ES-I3 (cell line): ENCODE results near the gene PLXNA3.
A peak's percentile ranks its signal among the peaks of the same experiment; 100 is the strongest.
"Not testable (repeated sequence)": the region's sequence is repeated elsewhere in the genome, so short reads cannot be mapped to it uniquely, and the experiment has no call there.

Source experiments
- H3K36me3 ChIP-seq: 2 replicates; pipeline ENCODE4 v1.6.1; 2013; ENCODE audit warnings: mild to moderate bottlenecking, low read length, control low read depth, moderate library complexity; ENCODE audit not compliant: insufficient read depth
- H3K4me1 ChIP-seq: 2 replicates; pipeline ENCODE4 v1.6.1; 2013; ENCODE audit warnings: mild to moderate bottlenecking, control low read depth, low read length; ENCODE audit not compliant: insufficient read depth
- H3K9ac ChIP-seq: 2 replicates; pipeline ENCODE4 v1.6.1; 2013; ENCODE audit warnings: low read depth, mild to moderate bottlenecking, low read length, moderate library complexity
- H3K9me3 ChIP-seq: 2 replicates; pipeline ENCODE4 v1.6.1; 2013; ENCODE audit warnings: mild to moderate bottlenecking, low read length, moderate library complexity; ENCODE audit not compliant: control insufficient read depth, insufficient read depth

Gene PLXNA3

GRCh38 chrX:154485150-154486051, 27.3 kb downstream of the PLXNA3 start:
- H3K9me3 ChIP-seq = no peaks in the 10 kb centered on the region
- H3K9ac ChIP-seq = peak overlapping the region; percentile 56
- H3K36me3 ChIP-seq = no peaks in the 10 kb centered on the region; the same call in 1 of the 2 replicates
- H3K4me1 ChIP-seq = no peaks in the 10 kb centered on the region; the same call in 1 of the 2 replicates

GRCh38 chrX:154486052-154486395, 27.9 kb downstream of the PLXNA3 start:
- peak overlapping the region; percentile 56 for H3K9ac ChIP-seq
- H3K4me1 ChIP-seq = no peaks in the 10 kb centered on the region; the same call in 1 of the 2 replicates
- H3K36me3 ChIP-seq = no peaks in the 10 kb centered on the region; the same call in 1 of the 2 replicates

DNA sequence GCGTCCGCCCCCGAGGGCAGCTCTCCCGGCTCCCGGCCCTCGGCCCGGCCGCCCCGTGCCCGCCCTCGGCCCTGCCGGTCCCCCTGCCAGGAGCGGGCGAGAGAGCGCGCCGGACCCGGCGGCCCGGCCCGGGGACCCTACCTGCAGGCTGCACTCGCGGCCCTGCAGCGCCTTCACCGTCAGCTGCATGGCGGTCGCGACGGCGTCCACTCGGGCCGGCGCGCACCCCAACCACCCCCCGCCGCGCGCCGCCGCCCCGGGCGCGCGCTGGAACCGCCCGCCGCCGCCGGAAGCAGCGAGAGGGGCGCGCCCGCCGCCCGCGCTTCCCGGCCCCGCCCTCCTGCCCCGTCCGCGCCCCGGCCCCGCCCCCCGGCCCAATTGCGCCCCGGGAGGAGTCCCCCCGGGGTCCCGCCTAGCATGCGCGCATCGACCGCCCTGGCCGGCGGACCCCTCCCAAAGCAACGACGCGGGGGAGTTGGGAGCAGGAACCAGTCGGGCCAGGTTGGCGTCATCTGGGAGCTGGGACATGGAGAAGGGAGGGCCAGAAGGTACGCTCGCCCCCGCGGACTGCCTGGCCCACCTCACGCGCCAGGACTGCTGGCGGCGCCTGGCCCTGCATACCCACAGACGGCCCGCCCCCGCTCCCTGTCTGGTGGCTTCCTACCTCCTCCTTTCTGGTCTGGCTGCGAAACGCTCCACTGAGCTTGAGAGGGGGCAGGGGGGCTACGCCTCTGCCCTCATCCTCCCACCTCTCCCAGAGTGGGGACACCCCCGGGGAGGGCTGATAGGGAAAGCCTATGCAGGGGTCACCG, 28.5 kb downstream of the PLXNA3 start, which contains the start of gene UBL4A:
UBL4A (minus strand) TSS at position 220 of the 812 bp plus-strand sequence; CDS start at position 189, 31 bp downstream.
- Histone ChIP-seq H3K36me3 (no peaks in the 10 kb centered on the region; the same call in 1 of the 2 replicates), H3K4me1 (no peaks in the 10 kb centered on the region; the same call in 1 of the 2 replicates), H3K9ac (peak within 1 kb of the TSS; percentile 56), H3K9me3 (no peaks in the 10 kb centered on the region)

More at GRCh38 chrX:154486052-154486395, 27.9 kb downstream of the PLXNA3 start:
- no peaks in the 10 kb centered on the region for H3K9me3 ChIP-seq

- Histone ChIP-seq H3K9me3 (no peaks in the 10 kb centered on the region), H3K36me3 (no peaks in the 10 kb centered on the region; the same call in 1 of the 2 replicates), H3K4me1 (no peaks in the 10 kb centered on the region; the same call in 1 of the 2 replicates), H3K9ac (no peak overlapping the region)
Measured at GRCh38 chrX:154487518-154488290, 29.6 kb downstream of the PLXNA3 start.

DNA sequence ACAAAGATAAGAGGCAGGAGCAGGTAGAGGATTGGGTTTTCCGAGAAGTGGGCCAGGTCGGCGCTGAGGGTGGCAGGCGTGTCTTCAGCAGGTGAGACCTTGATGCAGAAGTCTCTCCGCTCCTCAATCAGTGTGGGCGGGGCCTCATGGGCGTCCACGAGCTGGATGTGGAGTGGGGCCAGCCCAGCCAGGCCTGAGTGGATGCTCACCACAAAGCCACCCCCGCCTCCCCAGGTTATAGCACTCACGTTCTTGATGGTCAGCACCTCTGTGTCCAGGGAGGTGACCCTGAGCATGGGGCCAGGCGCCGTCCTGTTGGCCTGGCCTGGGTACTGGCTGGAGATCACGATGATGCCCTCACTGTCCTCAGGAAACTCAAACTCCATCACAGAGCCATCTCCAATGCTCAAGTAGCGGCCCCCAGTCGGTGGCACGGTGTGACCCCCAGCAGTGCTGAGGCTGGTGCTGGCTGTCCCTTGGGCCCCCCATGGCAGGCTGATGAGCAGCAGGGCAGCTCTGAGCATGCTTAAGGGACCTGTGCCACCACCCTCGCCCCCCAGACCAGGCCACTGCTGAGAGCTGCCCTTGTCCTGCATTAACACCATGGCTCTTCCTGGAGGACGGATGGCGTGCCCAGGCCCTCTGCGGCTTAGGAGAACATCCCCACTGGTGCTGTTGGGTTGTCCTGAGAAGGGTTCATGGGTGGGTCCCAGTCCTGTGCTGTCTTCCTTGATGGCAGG, 30.4 kb downstream of the PLXNA3 start:
- no peaks in the 10 kb centered on the region for H3K9me3 ChIP-seq
- H3K9ac ChIP-seq = no peak overlapping the region
- H3K4me1 ChIP-seq = no peaks in the 10 kb centered on the region; the same call in 1 of the 2 replicates
- no peaks in the 10 kb centered on the region; the same call in 1 of the 2 replicates for H3K36me3 ChIP-seq

GRCh38 chrX:154489182-154489581, 31.1 kb downstream of the PLXNA3 start:
- H3K9ac ChIP-seq = no peak overlapping the region
- no peaks in the 10 kb centered on the region for H3K9me3 ChIP-seq
- H3K36me3 ChIP-seq = no peaks in the 10 kb centered on the region; the same call in 1 of the 2 replicates

GRCh38 chrX:154490021-154490413, 31.9 kb downstream of the PLXNA3 start:
- peak overlapping the region; percentile 70; the same call in 1 of the 2 replicates for H3K9ac ChIP-seq

More at GRCh38 chrX:154489182-154489581, 31.1 kb downstream of the PLXNA3 start:
- H3K4me1 ChIP-seq = no peaks in the 10 kb centered on the region; the same call in 1 of the 2 replicates

GRCh38 chrX:154490414-154491083, 32.5 kb downstream of the PLXNA3 start, which contains the start of gene SLC10A3:
TSS of gene SLC10A3 (minus strand) at chrX:154490629. CDS start at chrX:154488940, 1,689 bp downstream.
- peak within 1 kb of the TSS; percentile 72; the same call in 1 of the 2 replicates for H3K9ac ChIP-seq
- H3K36me3 ChIP-seq = no peaks in the 10 kb centered on the region; the same call in 1 of the 2 replicates
- no peaks in the 10 kb centered on the region for H3K9me3 ChIP-seq
- H3K4me1 ChIP-seq = no peaks in the 10 kb centered on the region; the same call in 1 of the 2 replicates

More at GRCh38 chrX:154490021-154490413, 31.9 kb downstream of the PLXNA3 start:
- Histone ChIP-seq H3K36me3 (no peaks in the 10 kb centered on the region; the same call in 1 of the 2 replicates), H3K9me3 (no peaks in the 10 kb centered on the region), H3K4me1 (no peaks in the 10 kb centered on the region; the same call in 1 of the 2 replicates)

- H3K9ac ChIP-seq = no peak overlapping the region
- H3K9me3 ChIP-seq = no peaks in the 10 kb centered on the region
- H3K36me3 ChIP-seq = no peaks in the 10 kb centered on the region
- no peaks in the 10 kb centered on the region for H3K4me1 ChIP-seq
Measured at GRCh38 chrX:154494715-154495114, 36.6 kb downstream of the PLXNA3 start.

DNA sequence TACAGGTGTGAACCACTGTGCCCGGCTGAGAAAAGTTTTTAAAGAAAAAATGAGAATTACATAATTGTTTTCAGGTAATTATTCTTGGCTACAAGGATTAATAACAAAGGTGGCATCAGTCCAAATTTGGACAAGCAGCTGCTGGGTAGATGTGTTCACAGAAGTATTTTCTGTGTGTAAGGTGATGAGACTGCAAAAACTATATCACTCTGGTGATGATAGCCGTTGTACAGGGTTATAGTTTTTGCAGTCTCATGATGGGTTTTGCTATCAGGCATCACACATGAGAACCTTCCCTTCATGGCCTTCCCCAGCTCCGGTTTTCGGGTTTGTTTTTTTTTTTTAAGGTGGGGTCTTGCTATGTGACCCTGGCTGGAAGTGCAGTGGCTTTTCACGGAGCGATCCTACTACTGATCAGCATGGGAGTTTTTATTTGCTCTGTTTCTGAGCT, 37.4 kb downstream of the PLXNA3 start:
- no peaks in the 10 kb centered on the region for H3K4me1 ChIP-seq
- H3K36me3 ChIP-seq = no peaks in the 10 kb centered on the region
- H3K9ac ChIP-seq = no peak overlapping the region
- no peaks in the 10 kb centered on the region for H3K9me3 ChIP-seq

- H3K4me1 ChIP-seq, H3K36me3 ChIP-seq, H3K9ac ChIP-seq, H3K9me3 ChIP-seq: not testable (repeated sequence)
Measured at GRCh38 chrX:154496591-154497137, 38.6 kb downstream of the PLXNA3 start.

DNA sequence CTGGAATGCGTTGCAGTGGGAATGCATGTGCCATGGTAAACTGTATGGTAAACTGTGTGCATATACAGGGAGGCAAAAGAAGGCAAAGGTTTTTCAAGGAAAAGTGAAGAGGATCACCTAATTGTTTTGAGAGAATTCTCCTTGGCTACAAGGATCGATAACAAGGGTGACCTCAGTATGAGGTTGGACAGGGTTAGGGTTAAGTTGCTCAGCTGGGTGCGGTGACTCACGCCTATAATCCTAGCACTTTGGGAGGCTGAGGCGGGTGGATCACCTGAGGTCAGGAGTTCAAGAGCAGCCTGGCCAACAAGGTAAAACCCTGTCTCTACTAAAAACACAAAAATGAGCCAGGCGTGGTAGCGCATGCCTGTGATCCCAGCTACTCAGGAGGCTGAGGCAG, 43.3 kb downstream of the PLXNA3 start:
- not testable (repeated sequence) for H3K9ac ChIP-seq, H3K4me1 ChIP-seq, H3K36me3 ChIP-seq, H3K9me3 ChIP-seq
